B cell (primary cell): Measurements from ENCODE around the gene CKAP5.

ENCODE experiments used
- EZH2 ChIP-seq: IDR thresholded peaks from 2 replicates; pipeline ENCODE4 v1.6.1; 2012; ENCODE audit warnings: borderline replicate concordance, low read depth, mild to moderate bottlenecking, moderate library complexity, low read length; ENCODE audit not compliant: insufficient read depth, poor library complexity, severe bottlenecking
- TF ChIP-seq, protein P1 (sequence below): fragments of 200-600 bp; IDR thresholded peaks from one replicate; pipeline ENCODE4 v1.8.0; 2022; ENCODE audit warnings: antibody characterized with exemption, mild to moderate bottlenecking

DNA sequence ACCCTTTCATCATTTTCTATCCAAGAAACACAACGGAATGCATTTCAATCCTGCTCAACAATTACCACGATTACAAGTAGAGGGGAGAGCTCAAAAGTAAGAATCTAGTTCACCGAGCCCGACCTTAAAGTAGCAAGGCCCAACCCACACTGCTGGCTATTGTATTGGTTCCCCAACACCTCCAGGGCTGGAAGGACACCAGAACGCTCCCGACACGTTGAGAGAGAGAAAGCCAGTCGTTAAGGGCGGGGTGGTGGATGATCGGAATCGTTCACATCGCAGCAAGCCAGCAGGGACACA is 690 bp downstream of the CKAP5 start:
- TF ChIP-seq, protein P1, sequence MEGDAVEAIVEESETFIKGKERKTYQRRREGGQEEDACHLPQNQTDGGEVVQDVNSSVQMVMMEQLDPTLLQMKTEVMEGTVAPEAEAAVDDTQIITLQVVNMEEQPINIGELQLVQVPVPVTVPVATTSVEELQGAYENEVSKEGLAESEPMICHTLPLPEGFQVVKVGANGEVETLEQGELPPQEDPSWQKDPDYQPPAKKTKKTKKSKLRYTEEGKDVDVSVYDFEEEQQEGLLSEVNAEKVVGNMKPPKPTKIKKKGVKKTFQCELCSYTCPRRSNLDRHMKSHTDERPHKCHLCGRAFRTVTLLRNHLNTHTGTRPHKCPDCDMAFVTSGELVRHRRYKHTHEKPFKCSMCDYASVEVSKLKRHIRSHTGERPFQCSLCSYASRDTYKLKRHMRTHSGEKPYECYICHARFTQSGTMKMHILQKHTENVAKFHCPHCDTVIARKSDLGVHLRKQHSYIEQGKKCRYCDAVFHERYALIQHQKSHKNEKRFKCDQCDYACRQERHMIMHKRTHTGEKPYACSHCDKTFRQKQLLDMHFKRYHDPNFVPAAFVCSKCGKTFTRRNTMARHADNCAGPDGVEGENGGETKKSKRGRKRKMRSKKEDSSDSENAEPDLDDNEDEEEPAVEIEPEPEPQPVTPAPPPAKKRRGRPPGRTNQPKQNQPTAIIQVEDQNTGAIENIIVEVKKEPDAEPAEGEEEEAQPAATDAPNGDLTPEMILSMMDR = no peak
- no peak for TF ChIP-seq EZH2
